Hepatocyte (in vitro differentiated cells): Measurements from ENCODE around the gene NRXN2. TPM values are rescaled to one million over a fixed set of nuclear protein-coding genes. Genes with fewer than 3 reads are reported as not detected.

Source experiments
- DNase-seq: peaks from one replicate; pipeline ENCODE4 v3.0.0-alpha.2; 2016; ENCODE audit warnings: low spot score
- H2AFZ ChIP-seq: fragments of 200-600 bp; sonication (generic); 2 replicates; pipeline ENCODE4 v1.6.0; 2016; ENCODE audit warnings: antibody characterized with exemption, mild to moderate bottlenecking
- H3K27ac ChIP-seq: fragments of 200-600 bp; sonication (generic); 2 replicates; pipeline ENCODE4 v1.5.1; 2016; ENCODE audit warnings: mild to moderate bottlenecking
- H3K27me3 ChIP-seq: fragments of 200-600 bp; sonication (generic); 2 replicates; pipeline ENCODE4 v1.6.1; 2016
- H3K36me3 ChIP-seq: fragments of 200-600 bp; sonication (generic); replicated peaks from 2 replicates; pipeline ENCODE4 v1.5.1; 2016; ENCODE audit warnings: low read depth; ENCODE audit not compliant: insufficient read depth
- H3K4me1 ChIP-seq: fragments of 200-600 bp; sonication (generic); 2 replicates; pipeline ENCODE4 v1.5.1; 2016; ENCODE audit warnings: mild to moderate bottlenecking, moderate library complexity; ENCODE audit not compliant: insufficient read depth
- H3K4me2 ChIP-seq: fragments of 200-600 bp; sonication (generic); 2 replicates; pipeline ENCODE4 v1.6.0; 2016
- H3K4me3 ChIP-seq: fragments of 200-600 bp; sonication (generic); 2 replicates; pipeline ENCODE4 v1.5.1; 2016; ENCODE audit warnings: mild to moderate bottlenecking
- H3K79me2 ChIP-seq: fragments of 200-600 bp; sonication (generic); 2 replicates; pipeline ENCODE4 v1.6.0; 2017; ENCODE audit warnings: mild to moderate bottlenecking
- H3K9me2 ChIP-seq: fragments of 200-600 bp; sonication (generic); replicated peaks from 2 replicates; pipeline ENCODE4 v1.6.0; 2017; ENCODE audit warnings: mild to moderate bottlenecking; ENCODE audit not compliant: insufficient read depth
- H3K9me3 ChIP-seq: fragments of 200-600 bp; sonication (generic); 2 replicates; pipeline ENCODE4 v1.5.1; 2016; ENCODE audit warnings: low read depth, mild to moderate bottlenecking
- H4K20me1 ChIP-seq: fragments of 200-600 bp; sonication (generic); 2 replicates; pipeline ENCODE4 v1.6.0; 2016; ENCODE audit warnings: mild to moderate bottlenecking; ENCODE audit not compliant: insufficient read depth, poor library complexity, severe bottlenecking
- CTCF ChIP-seq: fragments of 200-600 bp; sonication (generic); IDR thresholded peaks from 2 replicates; pipeline ENCODE4 v1.5.1; 2016; ENCODE audit warnings: antibody characterized with exemption, mild to moderate bottlenecking; ENCODE audit not compliant: poor library complexity
- EZH2 ChIP-seq: fragments of 200-600 bp; sonication (generic); IDR thresholded peaks from 2 replicates; pipeline ENCODE4 v1.6.1; 2016; ENCODE audit warnings: antibody characterized with exemption, mild to moderate bottlenecking, borderline replicate concordance
- EZH2phosphoT487 ChIP-seq: fragments of 200-600 bp; sonication (generic); IDR thresholded peaks from one replicate; pipeline ENCODE4 v1.6.1; 2018; ENCODE audit warnings: antibody characterized with exemption, mild to moderate bottlenecking, low read depth, moderate library complexity; ENCODE audit not compliant: unreplicated experiment, severe bottlenecking
- WGBS: methylation state at CpG from one replicate; pipeline ENCODE4 v1.1.6; 2016; ENCODE audit warnings: low lambda C conversion rate; ENCODE audit errors: missing lambda C conversion rate; 5-methylcytosine and 5-hydroxymethylcytosine counted together
- polyA plus RNA-seq: library from polyadenylated mRNA; unstranded; fragments of >200 nt; fragmentation: Nextera tagmentation; extraction: Ambion mirVana; gene quantifications from 2 replicates; pipeline ENCODE4 v1.2.1, GENCODE V29; 2016
- total RNA-seq: library from RNA; depleted of rRNA; stranded (reverse); fragments of >200 nt; gene quantifications from 2 replicates; pipeline ENCODE4 v1.2.3, GENCODE V29; 2014

The NRXN2 gene
- total and polyA plus RNA-seq, 2 experiments from 2014 or later: 0.83 to 1.7 TPM

GRCh38 chr11:64607381-64607985 is 115.5 kb downstream of the NRXN2 start:
- H3K9me3 ChIP-seq: no peaks in the 10 kb centered on the region
- no peaks in the 10 kb centered on the region for H3K36me3 ChIP-seq
- H3K4me1 ChIP-seq: no peaks in the 10 kb centered on the region
- H3K9me2 ChIP-seq: no peaks in the 10 kb centered on the region
- H3K79me2 ChIP-seq: no peaks in the 10 kb centered on the region
- WGBS: 96% methylated on average over 29 of the region's 55 CpGs
- no peaks in the 10 kb centered on the region for H3K27me3 ChIP-seq
- no peak overlapping the region for H3K4me2 ChIP-seq
- DNase-seq: no peak
- no peak overlapping the region for H2AFZ ChIP-seq
- no peak overlapping the region for H3K4me3 ChIP-seq
- TF ChIP-seq CTCF: no peak
- no peak for TF ChIP-seq EZH2
- no peak for TF ChIP-seq EZH2phosphoT487
- H4K20me1 ChIP-seq: no peaks in the 10 kb centered on the region
- no peak overlapping the region for H3K27ac ChIP-seq

GRCh38 chr11:64606796-64607380 is 116.1 kb downstream of the NRXN2 start:
- Histone ChIP-seq H3K79me2 (no peaks in the 10 kb centered on the region), H3K27me3 (no peaks in the 10 kb centered on the region), H3K4me1 (no peaks in the 10 kb centered on the region), H3K4me2 (no peak overlapping the region), H3K27ac (no peak overlapping the region), H3K9me2 (no peaks in the 10 kb centered on the region), H3K9me3 (no peaks in the 10 kb centered on the region), H4K20me1 (no peaks in the 10 kb centered on the region), H2AFZ (no peak overlapping the region), H3K36me3 (no peaks in the 10 kb centered on the region), H3K4me3 (no peak overlapping the region)
- WGBS: 95% methylated on average over 22 of the region's 23 CpGs
- TF ChIP-seq EZH2: no peak
- no peak for TF ChIP-seq EZH2phosphoT487
- no peak for TF ChIP-seq CTCF
- no peak for DNase-seq

GRCh38 chr11:64605656-64606585 is 117.1 kb downstream of the NRXN2 start:
- no peak for DNase-seq
- Histone ChIP-seq H3K27ac (no peak overlapping the region), H3K9me3 (no peaks in the 10 kb centered on the region), H3K4me3 (no peak overlapping the region), H3K4me2 (no peak overlapping the region), H3K27me3 (no peaks in the 10 kb centered on the region), H3K79me2 (no peaks in the 10 kb centered on the region), H3K4me1 (no peaks in the 10 kb centered on the region), H3K36me3 (no peaks in the 10 kb centered on the region), H4K20me1 (no peaks in the 10 kb centered on the region), H2AFZ (no peak overlapping the region), H3K9me2 (no peaks in the 10 kb centered on the region)
- TF ChIP-seq EZH2phosphoT487 (no peak), CTCF (no peak), EZH2 (no peak)
- WGBS: 82% methylated on average over 16 of the region's 21 CpGs
